ENCODE data around the gene CYSTM1.

CYSTM1 gene

DNA sequence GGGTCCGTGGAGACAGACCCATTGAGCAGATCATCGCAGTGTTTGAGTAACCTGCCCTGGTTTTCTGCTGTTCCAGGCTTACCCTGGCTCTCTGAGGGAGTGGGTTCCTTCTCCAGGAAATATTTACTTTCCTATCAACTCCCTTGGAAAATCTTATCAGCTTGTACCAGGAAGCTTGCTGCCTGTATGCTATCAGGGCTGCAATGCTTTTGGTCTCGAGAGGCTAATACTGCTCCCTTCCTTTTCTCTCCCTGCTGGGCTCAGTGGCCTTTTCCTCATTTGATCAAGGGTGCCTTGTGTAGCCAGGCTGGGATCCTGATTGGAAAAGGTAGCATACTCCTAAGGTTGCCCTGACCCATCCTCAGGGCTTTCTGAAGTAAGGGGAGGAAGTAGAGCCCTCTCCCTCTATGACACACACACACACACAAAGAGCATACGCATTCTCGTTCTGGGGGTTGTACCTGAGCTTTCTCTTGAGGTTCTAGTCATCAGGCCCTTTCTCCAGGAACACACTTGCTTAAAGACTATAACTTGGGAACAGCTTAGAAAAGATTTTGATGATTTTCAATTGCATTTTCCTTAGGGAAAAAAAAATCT lies 41.6 kb downstream of the CYSTM1 start:
- CTCF ChIA-PET = interaction anchor here (0.9 to 2.4 kb wide), 4 partner anchors 10 to 143 kb away, joined by 3 to 7 read pairs (median 4); no protein-coding TSS in a partner anchor
- Histone ChIP-seq H3K27ac (ENCODE audit: insufficient read depth in 1 of 2, low read depth in 1 of 2, low read length in 2 of 2, poor library complexity in 1 of 2, severe bottlenecking in 2 of 2) (peak overlapping the region in 1 of 2 experiments; percentile 73), H3K9me3 (ENCODE audit: control extremely low read depth in 1 of 5, control insufficient read depth in 4 of 5, insufficient read depth in 2 of 5, low read depth in 1 of 5, low read length in 4 of 5) (no peaks in the 10 kb centered on the region), H3K27me3 (replicated peaks in 2 of 5; ENCODE audit: control insufficient read depth in 4 of 5, insufficient read depth in 5 of 5, low read length in 4 of 5) (peaks cover 0 to 17% (median 6%) of the 10 kb centered on the region in 5 experiments), H3K4me1 (ENCODE audit: control extremely low read depth in 1 of 4, control insufficient read depth in 4 of 4, insufficient read depth in 4 of 4, low read length in 3 of 4) (peaks cover 2 to 12% (median 12%) of the 10 kb centered on the region in 4 experiments), H3K4me3 (ENCODE audit: control insufficient read depth in 1 of 7, extremely low read depth in 1 of 7, insufficient read depth in 4 of 7, low read depth in 2 of 7, low read length in 6 of 7) (no peak overlapping the region), H3K36me3 (ENCODE audit: control insufficient read depth in 4 of 4, insufficient read depth in 4 of 4, low read length in 3 of 4) (no peaks in the 10 kb centered on the region)
- WGBS (ENCODE audit: insufficient coverage) = no CpG with 5 or more reads among the region's 5 CpGs
- POLR2A ChIA-PET = no interaction called here
- no peak for DNase-seq

DNA sequence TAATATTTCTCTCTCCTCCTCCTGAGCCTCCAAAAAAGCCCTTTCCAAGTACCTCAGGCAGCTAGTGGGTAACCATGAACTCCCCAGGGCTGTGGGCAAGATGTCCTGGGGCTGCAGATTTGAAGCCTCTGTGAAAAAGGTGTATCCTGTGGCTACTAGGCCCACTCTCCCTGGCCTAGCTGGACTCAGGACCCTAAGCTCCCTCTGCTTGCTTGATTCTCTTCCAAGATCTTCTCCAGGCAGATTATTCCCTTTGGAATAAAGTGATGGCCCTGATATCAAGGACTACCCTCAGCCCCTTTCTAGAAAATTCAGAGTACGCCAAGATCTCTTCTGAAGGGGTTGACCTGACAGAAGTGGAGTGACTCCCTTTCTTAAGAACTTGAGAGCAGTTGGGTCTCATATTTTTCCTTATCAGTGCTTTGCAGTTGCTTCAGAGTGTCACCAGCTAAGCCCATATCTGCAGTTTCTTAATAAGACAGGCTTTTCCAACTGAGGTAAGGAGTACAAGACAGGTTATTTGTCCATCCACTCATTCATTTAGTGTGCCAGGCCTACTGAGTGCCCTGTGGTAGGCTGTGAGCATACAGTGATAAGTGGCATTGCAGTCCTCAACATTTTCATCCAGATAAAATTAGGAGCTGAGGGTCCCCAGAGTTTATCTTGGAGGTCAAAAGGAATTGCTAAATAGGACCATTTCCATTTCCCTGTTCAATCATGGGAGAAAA lies 42.5 kb downstream of the CYSTM1 start:
- H3K27me3 ChIP-seq (replicated peaks in 2 of 5; ENCODE audit: control insufficient read depth in 4 of 5, insufficient read depth in 5 of 5, low read length in 4 of 5) = peaks cover 0 to 17% (median 6%) of the 10 kb centered on the region in 5 experiments
- H3K36me3 ChIP-seq (ENCODE audit: control insufficient read depth in 4 of 4, insufficient read depth in 4 of 4, low read length in 3 of 4) = no peaks in the 10 kb centered on the region
- DNase-seq = peak; percentile 31 to 76 (median 50)
- no peak overlapping the region for H3K4me3 ChIP-seq (ENCODE audit: control insufficient read depth in 1 of 7, extremely low read depth in 1 of 7, insufficient read depth in 4 of 7, low read depth in 2 of 7, low read length in 6 of 7)
- peak overlapping the region in 1 of 2 experiments; percentile 73 for H3K27ac ChIP-seq (ENCODE audit: insufficient read depth in 1 of 2, low read depth in 1 of 2, low read length in 2 of 2, poor library complexity in 1 of 2, severe bottlenecking in 2 of 2)
- ChIA-PET CTCF (interaction anchor here (1.2 to 2.4 kb wide), 3 partner anchors 16 to 27 kb away, joined by 3 to 7 read pairs (median 4); no protein-coding TSS in a partner anchor), POLR2A (no interaction called here)
- H3K9me3 ChIP-seq (ENCODE audit: control extremely low read depth in 1 of 5, control insufficient read depth in 4 of 5, insufficient read depth in 2 of 5, low read depth in 1 of 5, low read length in 4 of 5) = no peaks in the 10 kb centered on the region
- 89% methylated on average over 1 of the region's 1 CpG for WGBS (ENCODE audit: insufficient coverage)
- peaks cover 2 to 12% (median 12%) of the 10 kb centered on the region in 4 experiments for H3K4me1 ChIP-seq (ENCODE audit: control extremely low read depth in 1 of 4, control insufficient read depth in 4 of 4, insufficient read depth in 4 of 4, low read length in 3 of 4)

DNA sequence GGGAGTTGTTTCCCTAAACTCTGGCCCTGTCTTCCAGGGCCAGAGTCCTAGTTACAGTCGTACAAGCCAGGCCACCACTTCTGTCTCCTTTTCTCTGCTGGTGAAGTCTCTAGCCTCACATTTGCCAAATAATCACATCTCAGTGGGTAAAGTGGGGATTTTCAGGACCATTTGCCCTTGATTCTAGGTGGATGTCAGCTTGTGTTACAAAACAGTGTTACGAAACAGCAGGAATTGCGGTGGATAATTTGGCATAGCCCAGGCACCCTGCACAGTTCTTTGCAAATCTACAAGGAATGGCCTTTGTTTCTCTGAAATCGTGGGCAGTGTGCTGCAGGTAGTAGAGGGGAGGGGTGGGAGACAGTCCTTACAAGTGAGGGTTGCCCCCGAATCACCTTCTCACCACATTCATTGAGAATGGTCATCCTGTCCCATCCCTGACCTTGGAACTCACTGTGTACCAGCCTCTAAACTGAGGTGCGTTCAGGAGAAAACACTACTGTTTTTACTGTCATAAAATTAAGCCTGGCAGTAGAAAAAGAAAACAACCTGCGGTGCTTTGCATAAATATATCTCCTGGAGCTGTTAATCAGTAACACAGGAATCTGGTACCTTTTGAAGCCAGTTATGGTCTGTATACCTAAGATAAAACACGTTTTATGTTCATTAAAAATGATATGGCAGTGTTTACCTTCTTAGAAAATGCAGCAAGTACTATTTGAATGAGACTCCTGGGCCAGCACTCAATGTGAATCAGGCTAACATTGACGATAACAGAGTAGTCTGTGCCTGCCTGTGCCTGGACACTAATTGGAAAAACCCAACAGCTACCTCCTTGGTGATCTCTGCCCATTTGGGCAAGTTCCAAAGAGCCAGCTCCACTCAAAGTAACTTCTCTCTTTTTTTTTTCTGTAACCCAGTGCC lies 44.3 kb downstream of the CYSTM1 start:
- no peaks in the 10 kb centered on the region for H3K36me3 ChIP-seq (ENCODE audit: control insufficient read depth in 4 of 4, insufficient read depth in 4 of 4, low read length in 3 of 4)
- DNase-seq = no peak
- CTCF ChIA-PET = interaction anchor here (0.9 to 1.2 kb wide), 3 partner anchors 8 to 42 kb away, joined by 3 read pairs; no protein-coding TSS in a partner anchor
- H3K9me3 ChIP-seq (ENCODE audit: control extremely low read depth in 1 of 5, control insufficient read depth in 4 of 5, insufficient read depth in 2 of 5, low read depth in 1 of 5, low read length in 4 of 5) = no peaks in the 10 kb centered on the region
- H3K4me3 ChIP-seq (ENCODE audit: control insufficient read depth in 1 of 7, extremely low read depth in 1 of 7, insufficient read depth in 4 of 7, low read depth in 2 of 7, low read length in 6 of 7) = no peak overlapping the region
- peaks cover 2 to 12% (median 11%) of the 10 kb centered on the region in 4 experiments for H3K4me1 ChIP-seq (ENCODE audit: control extremely low read depth in 1 of 4, control insufficient read depth in 4 of 4, insufficient read depth in 4 of 4, low read length in 3 of 4)
- POLR2A ChIA-PET = interaction anchor here (0.6 to 1.2 kb wide), 3 partner anchors 10 to 330 kb away, joined by 3 read pairs; no protein-coding TSS in a partner anchor
- H3K27me3 ChIP-seq (replicated peaks in 2 of 5; ENCODE audit: control insufficient read depth in 4 of 5, insufficient read depth in 5 of 5, low read length in 4 of 5) = peaks cover 0 to 15% (median 6%) of the 10 kb centered on the region in 5 experiments
- WGBS (ENCODE audit: insufficient coverage) = 92% methylated on average over 7 of the region's 9 CpGs
- no peak overlapping the region for H3K27ac ChIP-seq (ENCODE audit: insufficient read depth in 1 of 2, low read depth in 1 of 2, low read length in 2 of 2, poor library complexity in 1 of 2, severe bottlenecking in 2 of 2)

- H3K27ac ChIP-seq (ENCODE audit: insufficient read depth in 1 of 2, low read depth in 1 of 2, low read length in 2 of 2, poor library complexity in 1 of 2, severe bottlenecking in 2 of 2) = no peak overlapping the region
- H3K4me1 ChIP-seq (ENCODE audit: control extremely low read depth in 1 of 4, control insufficient read depth in 4 of 4, insufficient read depth in 4 of 4, low read length in 3 of 4) = peaks cover 0 to 4% (median 3%) of the 10 kb centered on the region in 4 experiments
- H3K4me3 ChIP-seq (ENCODE audit: control insufficient read depth in 1 of 7, extremely low read depth in 1 of 7, insufficient read depth in 4 of 7, low read depth in 2 of 7, low read length in 6 of 7) = no peak overlapping the region
- POLR2A ChIA-PET = interaction anchor here (0.6 to 1.2 kb wide), 3 partner anchors 12 to 329 kb away, joined by 3 read pairs; no protein-coding TSS in a partner anchor
- DNase-seq = no peak
- CTCF ChIA-PET = interaction anchor here (0.9 to 1.3 kb wide), 4 partner anchors 9 to 64 kb away, joined by 3 read pairs; no protein-coding TSS in a partner anchor
- H3K9me3 ChIP-seq (ENCODE audit: control extremely low read depth in 1 of 5, control insufficient read depth in 4 of 5, insufficient read depth in 2 of 5, low read depth in 1 of 5, low read length in 4 of 5) = no peaks in the 10 kb centered on the region
- H3K36me3 ChIP-seq (ENCODE audit: control insufficient read depth in 4 of 4, insufficient read depth in 4 of 4, low read length in 3 of 4) = no peaks in the 10 kb centered on the region
- H3K27me3 ChIP-seq (replicated peaks in 2 of 5; ENCODE audit: control insufficient read depth in 4 of 5, insufficient read depth in 5 of 5, low read length in 4 of 5) = peaks cover 0 to 15% (median 6%) of the 10 kb centered on the region in 5 experiments
- 92% methylated on average over 1 of the region's 3 CpGs for WGBS (ENCODE audit: insufficient coverage)
Measured at GRCh38 chr5:140220032-140220697, 45.2 kb downstream of the CYSTM1 start.

DNA sequence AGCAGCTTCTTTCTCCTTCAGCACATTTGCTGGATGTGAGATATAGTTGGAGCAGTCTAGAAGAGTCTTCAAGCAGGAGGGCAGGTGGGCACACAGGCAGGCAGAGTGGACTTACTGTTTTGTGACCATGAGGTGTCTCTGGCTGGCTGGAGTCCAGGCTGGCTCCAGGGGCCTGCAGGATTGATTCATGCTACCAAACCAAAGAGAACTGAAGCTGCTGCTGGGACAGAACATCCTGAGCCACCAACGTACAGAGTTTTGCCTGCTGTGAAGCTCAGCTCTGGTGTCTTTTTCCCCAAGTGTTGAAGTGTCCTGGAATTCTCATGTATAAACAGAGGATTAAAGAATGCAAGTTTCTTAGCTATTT lies 45.7 kb downstream of the CYSTM1 start:
- Histone ChIP-seq H3K9me3 (ENCODE audit: control extremely low read depth in 1 of 5, control insufficient read depth in 4 of 5, insufficient read depth in 2 of 5, low read depth in 1 of 5, low read length in 4 of 5) (no peaks in the 10 kb centered on the region), H3K4me3 (ENCODE audit: control insufficient read depth in 1 of 7, extremely low read depth in 1 of 7, insufficient read depth in 4 of 7, low read depth in 2 of 7, low read length in 6 of 7) (no peak overlapping the region), H3K36me3 (ENCODE audit: control insufficient read depth in 4 of 4, insufficient read depth in 4 of 4, low read length in 3 of 4) (no peaks in the 10 kb centered on the region), H3K27ac (ENCODE audit: insufficient read depth in 1 of 2, low read depth in 1 of 2, low read length in 2 of 2, poor library complexity in 1 of 2, severe bottlenecking in 2 of 2) (no peak overlapping the region), H3K4me1 (ENCODE audit: control extremely low read depth in 1 of 4, control insufficient read depth in 4 of 4, insufficient read depth in 4 of 4, low read length in 3 of 4) (no peaks in the 10 kb centered on the region), H3K27me3 (replicated peaks in 2 of 5; ENCODE audit: control insufficient read depth in 4 of 5, insufficient read depth in 5 of 5, low read length in 4 of 5) (peaks cover 0 to 15% (median 6%) of the 10 kb centered on the region in 5 experiments)
- WGBS (ENCODE audit: insufficient coverage) = 100% methylated on average over 1 of the region's 1 CpG
- POLR2A ChIA-PET = interaction anchor here (0.6 kb wide), 1 partner anchor 131 kb away, joined by 3 read pairs; no protein-coding TSS in a partner anchor
- CTCF ChIA-PET = interaction anchor here (1.0 to 1.3 kb wide), 2 partner anchors 20 to 65 kb away, joined by 3 read pairs; no protein-coding TSS in a partner anchor
- DNase-seq = no peak

DNA sequence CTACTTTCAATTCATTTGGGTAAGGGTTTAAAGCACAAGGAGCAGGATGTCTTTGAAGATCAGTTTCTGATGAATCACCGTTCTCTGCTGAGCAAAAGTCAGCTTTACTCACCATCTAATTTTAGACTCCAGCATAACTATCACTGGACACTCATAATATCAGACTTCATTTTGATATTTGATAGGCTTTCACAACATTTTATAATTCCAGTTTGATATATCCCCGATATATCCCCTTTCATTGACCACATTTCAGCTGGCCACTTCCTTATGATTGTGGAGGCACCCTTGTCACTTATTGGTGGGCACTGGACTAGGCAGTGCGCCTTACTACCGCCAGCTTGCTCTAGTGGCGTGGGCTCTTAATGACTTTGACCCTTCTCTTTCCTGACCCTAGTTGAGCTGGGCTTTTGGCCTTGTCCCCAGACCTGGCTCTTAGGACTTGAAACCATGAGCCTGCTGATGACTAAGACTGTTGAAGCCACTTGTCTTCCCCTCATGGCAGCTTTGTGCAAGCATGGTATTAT lies 46.8 kb downstream of the CYSTM1 start:
- Histone ChIP-seq H3K4me1 (ENCODE audit: control extremely low read depth in 1 of 4, control insufficient read depth in 4 of 4, insufficient read depth in 4 of 4, low read length in 3 of 4) (no peaks in the 10 kb centered on the region), H3K9me3 (ENCODE audit: control extremely low read depth in 1 of 5, control insufficient read depth in 4 of 5, insufficient read depth in 2 of 5, low read depth in 1 of 5, low read length in 4 of 5) (no peaks in the 10 kb centered on the region), H3K36me3 (ENCODE audit: control insufficient read depth in 4 of 4, insufficient read depth in 4 of 4, low read length in 3 of 4) (no peaks in the 10 kb centered on the region), H3K27ac (ENCODE audit: insufficient read depth in 1 of 2, low read depth in 1 of 2, low read length in 2 of 2, poor library complexity in 1 of 2, severe bottlenecking in 2 of 2) (no peak overlapping the region), H3K27me3 (replicated peaks in 2 of 5; ENCODE audit: control insufficient read depth in 4 of 5, insufficient read depth in 5 of 5, low read length in 4 of 5) (peaks cover 0 to 9% (median 6%) of the 10 kb centered on the region in 5 experiments), H3K4me3 (ENCODE audit: control insufficient read depth in 1 of 7, extremely low read depth in 1 of 7, insufficient read depth in 4 of 7, low read depth in 2 of 7, low read length in 6 of 7) (no peak overlapping the region)
- 90% methylated on average over 5 of the region's 5 CpGs for WGBS (ENCODE audit: insufficient coverage)
- no peak for DNase-seq
- ChIA-PET CTCF (interaction anchor here (0.9 to 1.3 kb wide), 2 partner anchors 17 to 66 kb away, joined by 3 to 4 read pairs; no protein-coding TSS in a partner anchor), POLR2A (no interaction called here)

All from common myeloid progenitor, CD34-positive (primary cell).